ENCODE measurements around the gene C8A. TPM values are rescaled to one million over a fixed set of nuclear protein-coding genes. Genes with fewer than 3 reads are reported as not detected.

Gene C8A
- total and polyA plus RNA-seq, 3 donors from 2014 or later, result not detected

DNA sequence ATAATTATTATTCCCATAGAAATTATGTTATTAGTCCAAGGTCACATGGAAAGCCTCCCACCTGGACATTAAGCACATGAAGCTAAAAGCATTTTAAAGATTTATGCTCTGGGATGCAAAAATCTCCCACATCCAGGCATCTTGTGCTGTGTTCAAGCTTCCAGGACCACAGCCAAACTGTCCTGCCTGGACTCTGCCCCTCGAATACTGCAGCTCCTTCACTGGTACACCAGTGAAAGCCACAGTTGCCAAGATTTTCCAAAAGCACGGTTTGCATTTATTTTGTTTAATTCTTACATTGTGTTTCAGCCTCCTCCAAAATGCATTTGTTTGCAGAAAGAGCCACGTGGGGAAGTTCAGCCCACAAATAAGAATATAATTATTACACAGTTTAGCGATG, 72.6 kb downstream of the C8A start:
- no peak for DNase-seq
- H3K4me3 ChIP-seq, result no peak overlapping the region
- WGBS, 2 donors, result 65 to 68% methylated on average over 4 of the region's 4 CpGs
- intact Hi-C loops (cut with DNase I; ENCODE audit: low total_unique reads), result no loop called here
- no peaks in the 10 kb centered on the region for H3K36me3 ChIP-seq (ENCODE audit: low read depth, missing control alignments)
- no peaks in the 10 kb centered on the region for H3K9me3 ChIP-seq
- H3K4me1 ChIP-seq, result no peaks in the 10 kb centered on the region
- no peak overlapping the region for H3K27ac ChIP-seq
- TF ChIP-seq POLR2A (IDR thresholded peaks at IDR 0.05), result no peak
- H3K27me3 ChIP-seq, result no peaks in the 10 kb centered on the region

DNA sequence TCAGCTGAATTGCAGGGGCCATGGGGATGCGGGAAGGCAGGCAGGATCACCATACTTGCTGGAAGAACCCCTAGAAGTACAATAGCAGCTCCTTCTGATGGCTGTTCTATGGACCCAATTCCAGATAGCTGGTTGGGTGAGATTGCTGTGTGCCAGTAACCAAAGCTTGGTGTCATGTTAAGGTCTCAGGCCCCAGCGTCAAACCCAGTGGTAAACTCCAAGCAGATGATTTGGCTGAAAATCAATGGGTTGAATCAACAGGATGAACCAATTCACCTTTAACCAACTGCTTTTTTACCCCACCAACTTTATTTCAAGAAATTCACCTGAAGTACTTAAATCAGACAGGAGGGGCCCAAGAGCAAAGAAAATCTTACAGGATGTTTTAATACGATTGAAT, 73.4 kb downstream of the C8A start:
- Histone ChIP-seq H3K4me1 (no peaks in the 10 kb centered on the region), H3K27me3 (no peaks in the 10 kb centered on the region), H3K36me3 (ENCODE audit: low read depth, missing control alignments) (no peaks in the 10 kb centered on the region), H3K27ac (no peak overlapping the region), H3K9me3 (no peaks in the 10 kb centered on the region), H3K4me3 (no peak overlapping the region)
- no peak for DNase-seq
- TF ChIP-seq POLR2A (IDR thresholded peaks at IDR 0.05), result no peak
- TF ChIP-seq, protein P1, sequence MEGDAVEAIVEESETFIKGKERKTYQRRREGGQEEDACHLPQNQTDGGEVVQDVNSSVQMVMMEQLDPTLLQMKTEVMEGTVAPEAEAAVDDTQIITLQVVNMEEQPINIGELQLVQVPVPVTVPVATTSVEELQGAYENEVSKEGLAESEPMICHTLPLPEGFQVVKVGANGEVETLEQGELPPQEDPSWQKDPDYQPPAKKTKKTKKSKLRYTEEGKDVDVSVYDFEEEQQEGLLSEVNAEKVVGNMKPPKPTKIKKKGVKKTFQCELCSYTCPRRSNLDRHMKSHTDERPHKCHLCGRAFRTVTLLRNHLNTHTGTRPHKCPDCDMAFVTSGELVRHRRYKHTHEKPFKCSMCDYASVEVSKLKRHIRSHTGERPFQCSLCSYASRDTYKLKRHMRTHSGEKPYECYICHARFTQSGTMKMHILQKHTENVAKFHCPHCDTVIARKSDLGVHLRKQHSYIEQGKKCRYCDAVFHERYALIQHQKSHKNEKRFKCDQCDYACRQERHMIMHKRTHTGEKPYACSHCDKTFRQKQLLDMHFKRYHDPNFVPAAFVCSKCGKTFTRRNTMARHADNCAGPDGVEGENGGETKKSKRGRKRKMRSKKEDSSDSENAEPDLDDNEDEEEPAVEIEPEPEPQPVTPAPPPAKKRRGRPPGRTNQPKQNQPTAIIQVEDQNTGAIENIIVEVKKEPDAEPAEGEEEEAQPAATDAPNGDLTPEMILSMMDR (IDR thresholded peaks at IDR 0.05), result no peak
- 88 to 92% methylated on average over 3 of the region's 3 CpGs for WGBS, 2 donors
- intact Hi-C loops (cut with DNase I; ENCODE audit: low total_unique reads), result no loop called here

DNA sequence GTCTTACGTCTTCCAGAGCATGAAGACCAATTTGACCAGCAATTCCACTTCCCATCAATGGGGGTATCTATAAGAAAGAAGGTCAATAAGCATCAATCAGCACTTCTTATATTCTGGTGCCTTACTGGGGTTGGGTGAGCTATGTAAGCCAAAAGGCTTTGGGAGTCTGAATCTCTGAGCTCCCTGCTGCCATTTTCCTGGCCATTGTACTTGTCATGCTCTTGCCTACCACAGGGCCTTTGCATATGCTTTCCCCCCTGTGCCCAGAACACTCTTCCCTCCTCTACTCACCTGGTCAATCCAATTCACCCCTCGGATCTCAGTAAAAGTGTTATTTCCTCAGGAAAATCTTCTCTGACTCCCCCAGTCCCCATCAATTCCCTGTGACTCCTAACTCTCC, 74.9 kb downstream of the C8A start:
- H3K27me3 ChIP-seq, result no peaks in the 10 kb centered on the region
- WGBS, 2 donors, result 90 to 91% methylated on average over 2 of the region's 2 CpGs
- no peaks in the 10 kb centered on the region for H3K36me3 ChIP-seq (ENCODE audit: low read depth, missing control alignments)
- H3K4me3 ChIP-seq, result no peak overlapping the region
- no peaks in the 10 kb centered on the region for H3K9me3 ChIP-seq
- intact Hi-C loops (cut with DNase I; ENCODE audit: low total_unique reads), result no loop called here
- no peaks in the 10 kb centered on the region for H3K4me1 ChIP-seq
- H3K27ac ChIP-seq, result no peak overlapping the region
- no peak for DNase-seq
- TF ChIP-seq POLR2A (IDR thresholded peaks at IDR 0.05), result no peak
- TF ChIP-seq, protein P1 (IDR thresholded peaks at IDR 0.05), result no peak

DNA sequence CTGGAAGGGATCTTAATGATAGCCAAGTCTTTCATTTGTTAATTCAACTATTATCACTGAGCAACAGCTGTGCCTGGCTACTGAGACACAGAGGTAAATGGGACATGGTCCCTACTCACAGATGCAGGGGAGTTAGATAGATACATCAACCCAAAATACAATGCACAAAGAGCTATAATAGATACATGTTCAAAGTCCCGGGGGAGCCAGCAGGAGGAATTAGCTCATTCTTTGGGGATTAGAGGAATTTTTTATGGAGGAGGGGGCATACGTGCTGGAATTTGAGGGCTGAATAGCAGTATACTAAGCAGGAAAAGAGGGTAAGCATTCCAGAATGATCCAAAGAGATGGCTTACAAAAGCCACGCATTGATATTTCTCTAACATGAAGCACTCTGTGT, 76.6 kb downstream of the C8A start:
- intact Hi-C loops (cut with DNase I; ENCODE audit: low total_unique reads), result no loop called here
- DNase-seq, result no peak
- H3K36me3 ChIP-seq (ENCODE audit: low read depth, missing control alignments), result no peaks in the 10 kb centered on the region
- no peak overlapping the region for H3K4me3 ChIP-seq
- no peaks in the 10 kb centered on the region for H3K4me1 ChIP-seq
- no peaks in the 10 kb centered on the region for H3K9me3 ChIP-seq
- 67 to 76% methylated on average over 3 of the region's 3 CpGs for WGBS, 2 donors
- H3K27ac ChIP-seq, result no peak overlapping the region
- no peak for TF ChIP-seq POLR2A (IDR thresholded peaks at IDR 0.05)
- TF ChIP-seq, protein P1 (IDR thresholded peaks at IDR 0.05), result no peak
- H3K27me3 ChIP-seq, result no peaks in the 10 kb centered on the region

DNA sequence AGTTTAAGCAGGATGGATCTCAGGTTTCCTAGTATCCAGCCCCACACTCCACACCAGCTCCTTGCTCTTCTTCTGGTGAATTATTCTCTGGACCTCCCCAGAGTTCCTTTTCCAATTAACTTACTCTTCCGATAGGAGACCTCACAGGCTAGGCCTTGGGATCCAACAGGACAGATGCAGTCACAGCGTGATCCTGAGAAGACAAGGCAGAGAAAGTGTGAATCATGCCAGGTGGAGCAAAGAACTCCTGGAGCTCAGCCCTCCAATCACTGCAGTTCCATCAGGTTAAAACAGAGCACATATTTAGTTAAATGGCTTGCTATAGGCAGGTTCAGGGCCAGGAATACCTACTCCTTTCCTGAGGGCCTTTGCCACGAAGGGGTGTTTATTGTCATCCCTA, 77.1 kb downstream of the C8A start:
- Histone ChIP-seq H3K9me3 (no peaks in the 10 kb centered on the region), H3K27me3 (no peaks in the 10 kb centered on the region), H3K27ac (no peak overlapping the region), H3K36me3 (ENCODE audit: low read depth, missing control alignments) (no peaks in the 10 kb centered on the region), H3K4me1 (no peaks in the 10 kb centered on the region), H3K4me3 (no peak overlapping the region)
- DNase-seq, result no peak
- TF ChIP-seq POLR2A (IDR thresholded peaks at IDR 0.05), result no peak
- TF ChIP-seq, protein P1 (IDR thresholded peaks at IDR 0.05), result no peak
- intact Hi-C loops (cut with DNase I; ENCODE audit: low total_unique reads), result no loop called here
- WGBS, 2 donors, result 73 to 80% methylated on average over 3 of the region's 3 CpGs
